NB4 (cell line): ENCODE measurements around the gene R3HDM1.

Source experiments
- MYC ChIP-seq: IDR thresholded peaks from 2 replicates; pipeline ENCODE4 v1.6.1; 2011; ENCODE audit warnings: low read depth, low read length
- POLR2A ChIP-seq: IDR thresholded peaks from 2 replicates; pipeline ENCODE4 v1.6.1; 2011; ENCODE audit warnings: mild to moderate bottlenecking; ENCODE audit not compliant: insufficient read length; ENCODE audit errors: extremely low read depth
- TF ChIP-seq, protein P1 (sequence below): IDR thresholded peaks from one replicate; pipeline ENCODE4 v1.5.1; 2012; ENCODE audit warnings: low read depth, low read length
- TF ChIP-seq, protein P2 (sequence below): IDR thresholded peaks from 2 replicates; pipeline ENCODE4 v1.6.1; 2011; ENCODE audit warnings: low read depth, low read length

DNA sequence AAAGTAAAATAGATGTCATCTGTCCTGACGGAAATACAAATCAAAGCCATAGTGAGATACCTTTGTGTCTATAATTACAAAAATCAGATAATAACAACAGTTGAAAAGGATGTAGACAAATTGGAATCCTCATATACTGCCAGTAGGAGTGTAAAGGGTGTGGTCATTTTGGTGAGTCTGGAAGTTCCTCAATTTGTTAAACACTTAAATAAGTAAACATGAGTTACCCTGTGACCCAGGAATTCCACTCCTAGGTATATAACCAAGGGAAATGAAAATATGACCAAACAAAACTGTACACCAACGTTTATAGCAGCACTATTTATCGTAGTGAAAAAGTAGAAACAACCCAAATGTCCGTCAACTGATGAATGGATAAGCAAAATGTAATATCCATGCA, 24.0 kb downstream of the R3HDM1 start:
- TF ChIP-seq, protein P1, sequence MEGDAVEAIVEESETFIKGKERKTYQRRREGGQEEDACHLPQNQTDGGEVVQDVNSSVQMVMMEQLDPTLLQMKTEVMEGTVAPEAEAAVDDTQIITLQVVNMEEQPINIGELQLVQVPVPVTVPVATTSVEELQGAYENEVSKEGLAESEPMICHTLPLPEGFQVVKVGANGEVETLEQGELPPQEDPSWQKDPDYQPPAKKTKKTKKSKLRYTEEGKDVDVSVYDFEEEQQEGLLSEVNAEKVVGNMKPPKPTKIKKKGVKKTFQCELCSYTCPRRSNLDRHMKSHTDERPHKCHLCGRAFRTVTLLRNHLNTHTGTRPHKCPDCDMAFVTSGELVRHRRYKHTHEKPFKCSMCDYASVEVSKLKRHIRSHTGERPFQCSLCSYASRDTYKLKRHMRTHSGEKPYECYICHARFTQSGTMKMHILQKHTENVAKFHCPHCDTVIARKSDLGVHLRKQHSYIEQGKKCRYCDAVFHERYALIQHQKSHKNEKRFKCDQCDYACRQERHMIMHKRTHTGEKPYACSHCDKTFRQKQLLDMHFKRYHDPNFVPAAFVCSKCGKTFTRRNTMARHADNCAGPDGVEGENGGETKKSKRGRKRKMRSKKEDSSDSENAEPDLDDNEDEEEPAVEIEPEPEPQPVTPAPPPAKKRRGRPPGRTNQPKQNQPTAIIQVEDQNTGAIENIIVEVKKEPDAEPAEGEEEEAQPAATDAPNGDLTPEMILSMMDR: no peak
- no peak for TF ChIP-seq POLR2A
- no peak for TF ChIP-seq MYC
- TF ChIP-seq, protein P2, sequence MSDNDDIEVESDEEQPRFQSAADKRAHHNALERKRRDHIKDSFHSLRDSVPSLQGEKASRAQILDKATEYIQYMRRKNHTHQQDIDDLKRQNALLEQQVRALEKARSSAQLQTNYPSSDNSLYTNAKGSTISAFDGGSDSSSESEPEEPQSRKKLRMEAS: no peak
